Nephron (organoid): ENCODE data around the gene NPIPB8.
"Not testable (repeated sequence)": the region's sequence is repeated elsewhere in the genome, so short reads cannot be mapped to it uniquely, and the experiment has no call there.

ENCODE experiments used
- H3K27ac Mint-ChIP-seq, 3 experiments: 2 replicates each; pipeline ENCODE4 v1.8.0; 2020; ENCODE audit warnings: mixed read lengths in 3 of 3, mild to moderate bottlenecking in 2 of 3, moderate library complexity in 1 of 3
- H3K27me3 Mint-ChIP-seq: 2 replicates; pipeline ENCODE4 v1.8.0; 2021; ENCODE audit warnings: low read depth, mild to moderate bottlenecking, moderate library complexity, mixed read lengths
- H3K36me3 Mint-ChIP-seq: 2 replicates; pipeline ENCODE4 v1.8.0; 2020; ENCODE audit warnings: low read depth, mixed read lengths
- H3K4me1 Mint-ChIP-seq: 2 replicates; pipeline ENCODE4 v1.8.0; 2020; ENCODE audit warnings: mixed read lengths
- H3K4me3 Mint-ChIP-seq, 3 experiments: 2 replicates each; pipeline ENCODE4 v1.8.0; 2020; ENCODE audit warnings: mild to moderate bottlenecking in 3 of 3, mixed read lengths in 3 of 3, moderate library complexity in 2 of 3
- H3K9me3 Mint-ChIP-seq: 2 replicates; pipeline ENCODE4 v1.8.0; 2020; ENCODE audit warnings: mixed read lengths
- CTCF ChIP-seq, 3 experiments: fragments of 200-600 bp; sonication (generic); IDR thresholded peaks; one replicate each; pipeline ENCODE4 v1.5.0; 2021; ENCODE audit warnings: antibody characterized with exemption in 3 of 3; ENCODE audit not compliant: unreplicated experiment in 3 of 3

Gene NPIPB8

GRCh38 chr16:28637765-28638164, at the start of gene NPIPB8:
TSS of gene NPIPB8 (plus strand) at chr16:28638065. CDS start at chr16:28638361, 296 bp downstream.
- H3K9me3 Mint-ChIP-seq, H3K36me3 Mint-ChIP-seq, H3K4me3 Mint-ChIP-seq, H3K27ac Mint-ChIP-seq, H3K4me1 Mint-ChIP-seq, H3K27me3 Mint-ChIP-seq: not testable (repeated sequence)

- no peaks in the 10 kb centered on the region for H3K9me3 Mint-ChIP-seq
- peaks cover 49% of the 10 kb centered on the region for H3K36me3 Mint-ChIP-seq
- H3K27ac Mint-ChIP-seq = no peak overlapping the region
- H3K27me3 Mint-ChIP-seq = peaks cover 3% of the 10 kb centered on the region
- H3K4me1 Mint-ChIP-seq = no peaks in the 10 kb centered on the region
- H3K4me3 Mint-ChIP-seq = no peak overlapping the region
- no peak for TF ChIP-seq CTCF (IDR thresholded peaks at IDR 0.05; ENCODE audit: unreplicated experiment in 3 of 3)
These were observed 48.8 kb upstream of the NPIPB8 start for GRCh38 chr16:28589069-28589468.

- H3K27me3 Mint-ChIP-seq = peaks cover 3% of the 10 kb centered on the region
- H3K27ac Mint-ChIP-seq = no peak overlapping the region
- H3K36me3 Mint-ChIP-seq = peaks cover 45% of the 10 kb centered on the region
- H3K4me3 Mint-ChIP-seq = no peak overlapping the region
- no peaks in the 10 kb centered on the region for H3K9me3 Mint-ChIP-seq
- no peaks in the 10 kb centered on the region for H3K4me1 Mint-ChIP-seq
- TF ChIP-seq CTCF (IDR thresholded peaks at IDR 0.05; ENCODE audit: unreplicated experiment in 3 of 3) = no peak
These were observed 47.9 kb upstream of the NPIPB8 start for GRCh38 chr16:28589930-28590329.

GRCh38 chr16:28590384-28591340, 47.2 kb upstream of the NPIPB8 start:
- H3K27ac Mint-ChIP-seq = no peak overlapping the region
- peaks cover 3% of the 10 kb centered on the region for H3K27me3 Mint-ChIP-seq
- TF ChIP-seq CTCF (IDR thresholded peaks at IDR 0.05; ENCODE audit: unreplicated experiment in 3 of 3) = no peak
- H3K4me3 Mint-ChIP-seq = no peak overlapping the region
- no peaks in the 10 kb centered on the region for H3K4me1 Mint-ChIP-seq
- H3K9me3 Mint-ChIP-seq = no peaks in the 10 kb centered on the region
- peaks cover 37% of the 10 kb centered on the region for H3K36me3 Mint-ChIP-seq

DNA sequence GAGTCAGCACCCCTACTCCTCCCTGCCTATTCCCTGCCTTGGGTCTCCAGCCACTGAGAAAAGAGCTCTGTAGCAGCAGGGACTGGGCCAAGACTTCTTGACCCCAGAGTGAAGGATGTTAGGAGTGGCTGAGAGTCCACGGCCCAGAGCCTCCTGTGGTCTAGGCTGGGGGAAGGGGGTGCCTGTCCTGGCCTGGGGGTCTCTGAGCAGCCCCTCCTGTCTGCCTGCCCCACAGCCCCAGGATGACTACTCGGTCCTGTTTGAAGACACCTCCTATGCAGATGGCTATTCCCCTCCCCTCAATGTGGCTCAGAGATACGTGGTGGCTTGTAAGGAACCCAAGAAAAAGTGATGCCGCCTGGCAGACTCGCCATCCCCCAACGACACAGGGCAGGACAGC, 46.5 kb upstream of the NPIPB8 start:
- Mint-ChIP-seq H3K4me3 (no peak overlapping the region), H3K27me3 (peaks cover 3% of the 10 kb centered on the region), H3K9me3 (no peaks in the 10 kb centered on the region), H3K27ac (no peak overlapping the region), H3K36me3 (peaks cover 35% of the 10 kb centered on the region), H3K4me1 (no peaks in the 10 kb centered on the region)
- no peak for TF ChIP-seq CTCF (IDR thresholded peaks at IDR 0.05; ENCODE audit: unreplicated experiment in 3 of 3)

DNA sequence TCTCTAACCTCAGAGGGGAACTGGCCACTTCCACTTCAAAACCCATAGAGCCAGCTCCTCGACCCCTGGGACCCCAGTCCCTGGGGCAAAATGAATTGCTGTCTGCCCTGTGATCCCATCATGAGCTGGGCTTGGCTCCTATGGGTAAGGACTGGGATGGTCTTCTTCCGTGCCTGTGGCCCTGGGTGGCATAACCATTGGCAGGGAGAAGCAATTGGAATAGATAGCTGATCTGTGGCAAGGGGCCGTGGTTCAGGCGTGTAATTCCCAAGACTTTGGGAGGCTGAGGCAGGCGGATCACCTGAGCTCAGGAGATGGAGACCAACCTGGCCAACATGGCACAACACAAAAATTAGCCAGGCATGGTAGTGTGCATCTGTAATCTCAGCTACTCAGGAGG, 45.4 kb upstream of the NPIPB8 start:
- H3K4me3 Mint-ChIP-seq = no peak overlapping the region
- peaks cover 10% of the 10 kb centered on the region for H3K4me1 Mint-ChIP-seq
- peaks cover 3% of the 10 kb centered on the region for H3K27me3 Mint-ChIP-seq
- peaks cover 28% of the 10 kb centered on the region for H3K36me3 Mint-ChIP-seq
- no peak for TF ChIP-seq CTCF (IDR thresholded peaks at IDR 0.05; ENCODE audit: unreplicated experiment in 3 of 3)
- H3K9me3 Mint-ChIP-seq = no peaks in the 10 kb centered on the region
- no peak overlapping the region for H3K27ac Mint-ChIP-seq
